ENCODE results near the gene CTU2.

Gene CTU2

DNA sequence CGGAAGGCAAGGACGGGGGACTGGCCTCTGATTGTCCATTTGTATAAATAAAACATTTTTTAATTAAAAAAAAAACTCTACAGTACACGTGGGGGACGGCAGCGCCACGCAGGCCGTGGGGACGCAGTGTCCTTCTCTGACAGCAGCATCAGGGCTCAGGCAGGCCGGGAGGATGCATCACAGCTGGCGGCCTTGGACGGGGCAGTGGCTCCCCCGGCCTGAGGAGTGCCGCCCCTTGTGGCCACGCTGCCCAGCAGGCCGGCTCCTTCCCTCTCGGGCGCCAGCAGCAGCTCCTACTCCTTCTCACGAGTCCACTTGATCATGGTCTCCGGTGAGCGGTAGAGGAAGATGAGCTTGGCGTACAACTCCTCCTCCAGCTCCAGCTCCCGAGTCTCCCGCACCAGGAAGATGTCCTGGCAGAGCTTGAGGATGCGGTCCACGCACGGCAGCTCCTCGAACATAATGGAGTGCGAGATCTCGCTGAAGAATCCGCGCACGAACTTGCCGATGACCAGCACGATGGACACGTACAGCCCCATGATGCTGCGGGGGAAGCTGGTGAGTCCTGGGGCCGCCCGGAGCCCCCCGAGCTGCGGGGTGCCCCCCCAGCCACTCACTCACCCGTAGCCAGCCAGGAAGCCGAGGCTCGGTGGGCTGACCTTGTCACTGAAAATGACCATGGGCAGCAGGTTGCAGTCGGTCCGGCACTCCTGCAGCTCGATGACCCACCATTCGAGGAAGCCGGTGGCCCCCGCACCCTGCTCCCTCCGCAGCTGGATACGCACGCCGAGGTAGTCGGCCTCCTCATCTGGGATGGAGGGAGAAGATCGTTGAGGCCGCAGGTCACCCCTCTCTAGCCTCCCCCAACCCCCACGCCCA is 9.2 kb downstream of the CTU2 start:
- no peak for ATAC-seq
- TF ChIP-seq ESRRG (CRISPR knock-in tag; IDR thresholded peaks at IDR 0.05): no peak
- TF ChIP-seq PPARA (CRISPR knock-in tag; IDR thresholded peaks at IDR 0.05; ENCODE audit: borderline replicate concordance): no peak
- TF ChIP-seq ZNF565 (CRISPR knock-in tag; conservative IDR thresholded peaks at IDR 0.05; ENCODE audit: low read depth): no peak
- TF ChIP-seq, protein P1, sequence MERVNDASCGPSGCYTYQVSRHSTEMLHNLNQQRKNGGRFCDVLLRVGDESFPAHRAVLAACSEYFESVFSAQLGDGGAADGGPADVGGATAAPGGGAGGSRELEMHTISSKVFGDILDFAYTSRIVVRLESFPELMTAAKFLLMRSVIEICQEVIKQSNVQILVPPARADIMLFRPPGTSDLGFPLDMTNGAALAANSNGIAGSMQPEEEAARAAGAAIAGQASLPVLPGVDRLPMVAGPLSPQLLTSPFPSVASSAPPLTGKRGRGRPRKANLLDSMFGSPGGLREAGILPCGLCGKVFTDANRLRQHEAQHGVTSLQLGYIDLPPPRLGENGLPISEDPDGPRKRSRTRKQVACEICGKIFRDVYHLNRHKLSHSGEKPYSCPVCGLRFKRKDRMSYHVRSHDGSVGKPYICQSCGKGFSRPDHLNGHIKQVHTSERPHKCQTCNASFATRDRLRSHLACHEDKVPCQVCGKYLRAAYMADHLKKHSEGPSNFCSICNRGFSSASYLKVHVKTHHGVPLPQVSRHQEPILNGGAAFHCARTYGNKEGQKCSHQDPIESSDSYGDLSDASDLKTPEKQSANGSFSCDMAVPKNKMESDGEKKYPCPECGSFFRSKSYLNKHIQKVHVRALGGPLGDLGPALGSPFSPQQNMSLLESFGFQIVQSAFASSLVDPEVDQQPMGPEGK (CRISPR knock-in tag; IDR thresholded peaks at IDR 0.05; ENCODE audit: borderline replicate concordance): no peak
- TF ChIP-seq, protein P2, sequence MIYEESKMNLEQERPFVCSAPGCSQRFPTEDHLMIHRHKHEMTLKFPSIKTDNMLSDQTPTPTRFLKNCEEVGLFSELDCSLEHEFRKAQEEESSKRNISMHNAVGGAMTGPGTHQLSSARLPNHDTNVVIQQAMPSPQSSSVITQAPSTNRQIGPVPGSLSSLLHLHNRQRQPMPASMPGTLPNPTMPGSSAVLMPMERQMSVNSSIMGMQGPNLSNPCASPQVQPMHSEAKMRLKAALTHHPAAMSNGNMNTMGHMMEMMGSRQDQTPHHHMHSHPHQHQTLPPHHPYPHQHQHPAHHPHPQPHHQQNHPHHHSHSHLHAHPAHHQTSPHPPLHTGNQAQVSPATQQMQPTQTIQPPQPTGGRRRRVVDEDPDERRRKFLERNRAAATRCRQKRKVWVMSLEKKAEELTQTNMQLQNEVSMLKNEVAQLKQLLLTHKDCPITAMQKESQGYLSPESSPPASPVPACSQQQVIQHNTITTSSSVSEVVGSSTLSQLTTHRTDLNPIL (CRISPR knock-in tag; IDR thresholded peaks at IDR 0.05; ENCODE audit: low read depth): no peak
- TF ChIP-seq TCF4 (CRISPR knock-in tag; IDR thresholded peaks at IDR 0.05; ENCODE audit: borderline replicate concordance): no peak
- no peak for TF ChIP-seq SNAI2 (CRISPR knock-in tag; IDR thresholded peaks at IDR 0.05)
- no peak for TF ChIP-seq ZNF70 (CRISPR knock-in tag; IDR thresholded peaks at IDR 0.05)
- TF ChIP-seq CSDC2 (CRISPR knock-in tag; IDR thresholded peaks at IDR 0.05): no peak
- no peak for TF ChIP-seq ZFP30 (CRISPR knock-in tag; IDR thresholded peaks at IDR 0.05)
- no peak for TF ChIP-seq BACH2 (CRISPR knock-in tag; IDR thresholded peaks at IDR 0.05; ENCODE audit: borderline replicate concordance)
- no peak for TF ChIP-seq ZFP3 (CRISPR knock-in tag; IDR thresholded peaks at IDR 0.05)
- no peak for TF ChIP-seq OSR1 (CRISPR knock-in tag; IDR thresholded peaks at IDR 0.05)
- no peak for TF ChIP-seq ISL1 (CRISPR knock-in tag; IDR thresholded peaks at IDR 0.05)
- TF ChIP-seq, protein P3, sequence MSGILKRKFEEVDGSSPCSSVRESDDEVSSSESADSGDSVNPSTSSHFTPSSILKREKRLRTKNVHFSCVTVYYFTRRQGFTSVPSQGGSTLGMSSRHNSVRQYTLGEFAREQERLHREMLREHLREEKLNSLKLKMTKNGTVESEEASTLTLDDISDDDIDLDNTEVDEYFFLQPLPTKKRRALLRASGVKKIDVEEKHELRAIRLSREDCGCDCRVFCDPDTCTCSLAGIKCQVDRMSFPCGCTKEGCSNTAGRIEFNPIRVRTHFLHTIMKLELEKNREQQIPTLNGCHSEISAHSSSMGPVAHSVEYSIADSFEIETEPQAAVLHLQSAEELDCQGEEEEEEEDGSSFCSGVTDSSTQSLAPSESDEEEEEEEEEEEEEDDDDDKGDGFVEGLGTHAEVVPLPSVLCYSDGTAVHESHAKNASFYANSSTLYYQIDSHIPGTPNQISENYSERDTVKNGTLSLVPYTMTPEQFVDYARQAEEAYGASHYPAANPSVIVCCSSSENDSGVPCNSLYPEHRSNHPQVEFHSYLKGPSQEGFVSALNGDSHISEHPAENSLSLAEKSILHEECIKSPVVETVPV (CRISPR knock-in tag; IDR thresholded peaks at IDR 0.05): no peak
- no peak for TF ChIP-seq ZC3H10 (CRISPR knock-in tag; IDR thresholded peaks at IDR 0.05)
- no peak for TF ChIP-seq TOX (CRISPR knock-in tag; IDR thresholded peaks at IDR 0.05; ENCODE audit: borderline replicate concordance)

DNA sequence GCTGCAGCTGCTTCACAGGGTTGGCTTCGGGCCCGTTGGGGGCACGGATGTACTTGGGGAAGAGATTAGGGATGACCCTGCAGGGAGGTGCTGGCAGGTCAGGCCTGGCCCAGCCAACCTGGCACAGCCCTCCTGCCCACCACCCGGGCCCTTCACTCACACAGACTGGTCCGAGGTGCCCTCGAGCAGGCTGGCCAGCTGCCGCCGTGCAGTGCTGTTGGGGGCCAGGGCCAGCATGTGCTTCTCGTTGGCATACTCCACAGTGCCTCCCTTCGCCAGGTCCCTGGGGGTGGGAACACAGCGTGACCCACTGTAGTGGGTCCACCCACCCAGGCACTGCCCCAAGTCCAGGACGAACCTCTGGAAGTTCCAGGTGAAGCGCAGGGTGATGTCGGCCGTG is 9.9 kb downstream of the CTU2 start:
- no peak for ATAC-seq
- TF ChIP-seq ZNF8 (CRISPR knock-in tag; IDR thresholded peaks at IDR 0.05) (no peak), ZNF70 (CRISPR knock-in tag; IDR thresholded peaks at IDR 0.05) (no peak), ZNF565 (CRISPR knock-in tag; conservative IDR thresholded peaks at IDR 0.05; ENCODE audit: low read depth) (no peak), CSDC2 (CRISPR knock-in tag; IDR thresholded peaks at IDR 0.05) (no peak), ZC3H10 (CRISPR knock-in tag; IDR thresholded peaks at IDR 0.05) (no peak), ARNTL (CRISPR knock-in tag; IDR thresholded peaks at IDR 0.05; ENCODE audit: borderline replicate concordance, low read depth) (no peak), ZFP30 (CRISPR knock-in tag; IDR thresholded peaks at IDR 0.05) (no peak), RARB (CRISPR knock-in tag; IDR thresholded peaks at IDR 0.05) (no peak), ESRRG (CRISPR knock-in tag; IDR thresholded peaks at IDR 0.05) (no peak), SNAI2 (CRISPR knock-in tag; IDR thresholded peaks at IDR 0.05) (no peak), ISL1 (CRISPR knock-in tag; IDR thresholded peaks at IDR 0.05) (no peak), BACH2 (CRISPR knock-in tag; IDR thresholded peaks at IDR 0.05; ENCODE audit: borderline replicate concordance) (no peak)
- TF ChIP-seq, protein P3 (CRISPR knock-in tag; IDR thresholded peaks at IDR 0.05): no peak
- TF ChIP-seq, protein P4, sequence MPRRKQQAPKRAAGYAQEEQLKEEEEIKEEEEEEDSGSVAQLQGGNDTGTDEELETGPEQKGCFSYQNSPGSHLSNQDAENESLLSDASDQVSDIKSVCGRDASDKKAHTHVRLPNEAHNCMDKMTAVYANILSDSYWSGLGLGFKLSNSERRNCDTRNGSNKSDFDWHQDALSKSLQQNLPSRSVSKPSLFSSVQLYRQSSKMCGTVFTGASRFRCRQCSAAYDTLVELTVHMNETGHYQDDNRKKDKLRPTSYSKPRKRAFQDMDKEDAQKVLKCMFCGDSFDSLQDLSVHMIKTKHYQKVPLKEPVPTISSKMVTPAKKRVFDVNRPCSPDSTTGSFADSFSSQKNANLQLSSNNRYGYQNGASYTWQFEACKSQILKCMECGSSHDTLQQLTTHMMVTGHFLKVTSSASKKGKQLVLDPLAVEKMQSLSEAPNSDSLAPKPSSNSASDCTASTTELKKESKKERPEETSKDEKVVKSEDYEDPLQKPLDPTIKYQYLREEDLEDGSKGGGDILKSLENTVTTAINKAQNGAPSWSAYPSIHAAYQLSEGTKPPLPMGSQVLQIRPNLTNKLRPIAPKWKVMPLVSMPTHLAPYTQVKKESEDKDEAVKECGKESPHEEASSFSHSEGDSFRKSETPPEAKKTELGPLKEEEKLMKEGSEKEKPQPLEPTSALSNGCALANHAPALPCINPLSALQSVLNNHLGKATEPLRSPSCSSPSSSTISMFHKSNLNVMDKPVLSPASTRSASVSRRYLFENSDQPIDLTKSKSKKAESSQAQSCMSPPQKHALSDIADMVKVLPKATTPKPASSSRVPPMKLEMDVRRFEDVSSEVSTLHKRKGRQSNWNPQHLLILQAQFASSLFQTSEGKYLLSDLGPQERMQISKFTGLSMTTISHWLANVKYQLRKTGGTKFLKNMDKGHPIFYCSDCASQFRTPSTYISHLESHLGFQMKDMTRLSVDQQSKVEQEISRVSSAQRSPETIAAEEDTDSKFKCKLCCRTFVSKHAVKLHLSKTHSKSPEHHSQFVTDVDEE (CRISPR knock-in tag; IDR thresholded peaks at IDR 0.05): no peak
- TF ChIP-seq, protein P5, sequence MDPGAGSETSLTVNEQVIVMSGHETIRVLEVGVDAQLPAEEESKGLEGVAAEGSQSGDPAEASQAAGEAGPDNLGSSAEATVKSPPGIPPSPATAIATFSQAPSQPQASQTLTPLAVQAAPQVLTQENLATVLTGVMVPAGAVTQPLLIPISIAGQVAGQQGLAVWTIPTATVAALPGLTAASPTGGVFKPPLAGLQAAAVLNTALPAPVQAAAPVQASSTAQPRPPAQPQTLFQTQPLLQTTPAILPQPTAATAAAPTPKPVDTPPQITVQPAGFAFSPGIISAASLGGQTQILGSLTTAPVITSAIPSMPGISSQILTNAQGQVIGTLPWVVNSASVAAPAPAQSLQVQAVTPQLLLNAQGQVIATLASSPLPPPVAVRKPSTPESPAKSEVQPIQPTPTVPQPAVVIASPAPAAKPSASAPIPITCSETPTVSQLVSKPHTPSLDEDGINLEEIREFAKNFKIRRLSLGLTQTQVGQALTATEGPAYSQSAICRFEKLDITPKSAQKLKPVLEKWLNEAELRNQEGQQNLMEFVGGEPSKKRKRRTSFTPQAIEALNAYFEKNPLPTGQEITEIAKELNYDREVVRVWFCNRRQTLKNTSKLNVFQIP (CRISPR knock-in tag; IDR thresholded peaks at IDR 0.05; ENCODE audit: borderline replicate concordance, low read depth): no peak
- TF ChIP-seq, protein P2 (CRISPR knock-in tag; IDR thresholded peaks at IDR 0.05; ENCODE audit: low read depth): no peak
